WERI-Rb-1 (cell line): ENCODE measurements around the gene TSFM.

Experiments used
- DNase-seq: peaks from one replicate; pipeline ENCODE4 v3.0.0-alpha.2; 2020
- H3K27ac ChIP-seq: fragments of 250-450 bp; sonication (Bioruptor Pico); 2 replicates; pipeline ENCODE4 v1.5.1; 2020; ENCODE audit warnings: mild to moderate bottlenecking, moderate library complexity
- H3K27me3 ChIP-seq: fragments of 250-450 bp; sonication (Bioruptor Pico); 2 replicates; pipeline ENCODE4 v1.5.1; 2021; ENCODE audit warnings: mild to moderate bottlenecking, low read depth, moderate library complexity; ENCODE audit not compliant: insufficient read depth, severe bottlenecking
- H3K36me3 ChIP-seq: fragments of 250-450 bp; sonication (Bioruptor Pico); 2 replicates; pipeline ENCODE4 v1.5.1; 2020; ENCODE audit warnings: mild to moderate bottlenecking, moderate library complexity
- H3K4me3 ChIP-seq: 2 replicates; pipeline ENCODE4 v1.5.1; 2011; ENCODE audit warnings: low read depth, mild to moderate bottlenecking, control low read depth, low read length
- H3K9me3 ChIP-seq: fragments of 250-450 bp; sonication (Bioruptor Pico); 2 replicates; pipeline ENCODE4 v1.5.1; 2021; ENCODE audit warnings: mild to moderate bottlenecking, moderate library complexity; ENCODE audit not compliant: severe bottlenecking
- TF ChIP-seq, protein P1 (sequence below): IDR thresholded peaks from 2 replicates; pipeline ENCODE4 v1.5.1; 2011; ENCODE audit warnings: low read depth, mild to moderate bottlenecking, control low read depth, inconsistent platforms, low read length

The TSFM gene

GRCh38 chr12:57736741-57737466, 45.7 kb upstream of the TSFM start:
- DNase-seq, result no peak
- Histone ChIP-seq H3K27me3 (peaks cover 20% of the 10 kb centered on the region), H3K36me3 (no peaks in the 10 kb centered on the region), H3K27ac (no peak overlapping the region), H3K9me3 (no peaks in the 10 kb centered on the region), H3K4me3 (peak overlapping the region; percentile 49)
- TF ChIP-seq, protein P1, sequence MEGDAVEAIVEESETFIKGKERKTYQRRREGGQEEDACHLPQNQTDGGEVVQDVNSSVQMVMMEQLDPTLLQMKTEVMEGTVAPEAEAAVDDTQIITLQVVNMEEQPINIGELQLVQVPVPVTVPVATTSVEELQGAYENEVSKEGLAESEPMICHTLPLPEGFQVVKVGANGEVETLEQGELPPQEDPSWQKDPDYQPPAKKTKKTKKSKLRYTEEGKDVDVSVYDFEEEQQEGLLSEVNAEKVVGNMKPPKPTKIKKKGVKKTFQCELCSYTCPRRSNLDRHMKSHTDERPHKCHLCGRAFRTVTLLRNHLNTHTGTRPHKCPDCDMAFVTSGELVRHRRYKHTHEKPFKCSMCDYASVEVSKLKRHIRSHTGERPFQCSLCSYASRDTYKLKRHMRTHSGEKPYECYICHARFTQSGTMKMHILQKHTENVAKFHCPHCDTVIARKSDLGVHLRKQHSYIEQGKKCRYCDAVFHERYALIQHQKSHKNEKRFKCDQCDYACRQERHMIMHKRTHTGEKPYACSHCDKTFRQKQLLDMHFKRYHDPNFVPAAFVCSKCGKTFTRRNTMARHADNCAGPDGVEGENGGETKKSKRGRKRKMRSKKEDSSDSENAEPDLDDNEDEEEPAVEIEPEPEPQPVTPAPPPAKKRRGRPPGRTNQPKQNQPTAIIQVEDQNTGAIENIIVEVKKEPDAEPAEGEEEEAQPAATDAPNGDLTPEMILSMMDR, result no peak

- no peaks in the 10 kb centered on the region for H3K36me3 ChIP-seq
- peak overlapping the region; percentile 49 for H3K4me3 ChIP-seq
- TF ChIP-seq, protein P1, result peak; percentile 53; the same call in 1 of the 2 replicates
- H3K27me3 ChIP-seq, result peaks cover 20% of the 10 kb centered on the region
- no peak overlapping the region for H3K27ac ChIP-seq
- H3K9me3 ChIP-seq, result no peaks in the 10 kb centered on the region
- DNase-seq, result peak; percentile 37
Observed at GRCh38 chr12:57737467-57738460, 44.8 kb upstream of the TSFM start.

GRCh38 chr12:57738661-57739237, 43.8 kb upstream of the TSFM start, which contains the start of gene AGAP2:
TSS of gene AGAP2 (minus strand) at chr12:57738742. CDS start at chr12:57738246, 496 bp downstream.
- DNase-seq, result peak; percentile 64
- TF ChIP-seq, protein P1, result no peak
- peak within 1 kb of the TSS; percentile 49 for H3K4me3 ChIP-seq
- H3K36me3 ChIP-seq, result no peaks in the 10 kb centered on the region
- H3K9me3 ChIP-seq, result no peaks in the 10 kb centered on the region
- H3K27ac ChIP-seq, result no peak within 1 kb of the TSS
- peaks cover 20% of the 10 kb centered on the region for H3K27me3 ChIP-seq

- no peaks in the 10 kb centered on the region for H3K9me3 ChIP-seq
- H3K4me3 ChIP-seq, result peak overlapping the region; percentile 49; the same call in 1 of the 2 replicates
- H3K36me3 ChIP-seq, result no peaks in the 10 kb centered on the region
- no peak overlapping the region for H3K27ac ChIP-seq
- TF ChIP-seq, protein P1, result no peak
- H3K27me3 ChIP-seq, result peaks cover 20% of the 10 kb centered on the region
- DNase-seq, result no peak
Observed at GRCh38 chr12:57739387-57739786, 43.2 kb upstream of the TSFM start.

DNA sequence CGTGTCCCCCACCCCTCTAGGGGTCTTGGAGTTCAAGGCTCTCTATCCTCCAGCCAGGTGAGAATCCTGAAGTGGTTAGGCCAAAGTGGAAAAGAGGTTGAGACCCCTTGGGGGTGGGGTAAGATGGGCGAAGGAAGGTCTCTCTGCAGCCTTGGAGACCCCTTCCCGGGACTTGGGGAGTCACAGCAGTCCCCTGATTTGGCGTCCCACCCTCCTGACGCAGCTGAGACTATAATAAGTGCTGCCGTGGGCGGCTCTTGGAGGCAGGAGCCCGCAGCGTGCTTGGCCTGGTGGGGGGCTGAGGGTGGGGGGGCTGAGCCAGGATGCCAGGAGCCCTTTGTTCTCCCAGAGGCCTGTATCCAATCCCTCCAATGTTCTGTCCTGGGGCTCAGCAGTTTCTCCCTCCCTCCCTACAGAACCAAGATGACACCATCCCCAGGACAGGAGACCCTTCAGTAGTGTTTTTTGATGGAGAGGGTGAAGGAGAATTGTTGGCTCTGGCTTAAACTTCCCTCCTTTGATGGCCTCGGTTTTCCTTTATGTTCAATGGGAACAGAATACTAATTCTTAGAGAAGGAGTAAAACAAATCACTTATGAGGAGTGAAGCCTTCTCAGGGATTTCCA, 42.6 kb upstream of the TSFM start:
- Histone ChIP-seq H3K36me3 (no peaks in the 10 kb centered on the region), H3K27me3 (peaks cover 20% of the 10 kb centered on the region), H3K9me3 (no peaks in the 10 kb centered on the region), H3K4me3 (no peak overlapping the region), H3K27ac (no peak overlapping the region)
- no peak for DNase-seq
- TF ChIP-seq, protein P1, result no peak
